ENCODE data around the gene CBX8. TPM values are rescaled to one million over a fixed set of nuclear protein-coding genes. Genes with fewer than 3 reads are reported as not detected.

Gene CBX8
- total RNA-seq = 3.5 and 4.1 TPM in 2 replicates

GRCh38 chr17:79796763-79797491, at the start of gene CBX8:
TSS of gene CBX8 (minus strand) at chr17:79797077. CDS start at chr17:79796998, 79 bp downstream.
- TF ChIP-seq CTCF (conservative IDR thresholded peaks at IDR 0.05; ENCODE audit: low read depth, low read length) = no peak
- DNase-seq (ENCODE audit: low read depth) = peak; percentile 73
- peak within 1 kb of the TSS; percentile 73 for H3K4me3 ChIP-seq (ENCODE audit: low read depth, low read length)

- DNase-seq (ENCODE audit: low read depth) = no peak
- TF ChIP-seq CTCF (conservative IDR thresholded peaks at IDR 0.05; ENCODE audit: low read depth, low read length) = no peak
- no peak overlapping the region for H3K4me3 ChIP-seq (ENCODE audit: low read depth, low read length)
These were observed 48.7 kb upstream of the CBX8 start for GRCh38 chr17:79845601-79845949.

GRCh38 chr17:79844869-79845600, 48.2 kb upstream of the CBX8 start:
- H3K4me3 ChIP-seq (ENCODE audit: low read depth, low read length) = peak overlapping the region; percentile 62
- no peak for DNase-seq (ENCODE audit: low read depth)
- TF ChIP-seq CTCF (conservative IDR thresholded peaks at IDR 0.05; ENCODE audit: low read depth, low read length) = peak; percentile 63

GRCh38 chr17:79843816-79844800, 47.2 kb upstream of the CBX8 start:
- peak overlapping the region; percentile 62 for H3K4me3 ChIP-seq (ENCODE audit: low read depth, low read length)
- DNase-seq (ENCODE audit: low read depth) = no peak

GRCh38 chr17:79843474-79843815, 46.6 kb upstream of the CBX8 start:
- no peak for TF ChIP-seq CTCF (conservative IDR thresholded peaks at IDR 0.05; ENCODE audit: low read depth, low read length)
- DNase-seq (ENCODE audit: low read depth) = no peak
- H3K4me3 ChIP-seq (ENCODE audit: low read depth, low read length) = peak overlapping the region; percentile 62

More at GRCh38 chr17:79843816-79844800, 47.2 kb upstream of the CBX8 start:
- TF ChIP-seq CTCF (conservative IDR thresholded peaks at IDR 0.05; ENCODE audit: low read depth, low read length) = no peak

GRCh38 chr17:79842656-79843473, 46.0 kb upstream of the CBX8 start:
- TF ChIP-seq CTCF (conservative IDR thresholded peaks at IDR 0.05; ENCODE audit: low read depth, low read length) = no peak
- peak overlapping the region; percentile 62 for H3K4me3 ChIP-seq (ENCODE audit: low read depth, low read length)
- no peak for DNase-seq (ENCODE audit: low read depth)
